Inferior parietal cortex (tissue), 1 donor: Measurements from ENCODE around the gene UBAP2L.
"Not testable (repeated sequence)": the region's sequence is repeated elsewhere in the genome, so short reads cannot be mapped to it uniquely, and the experiment has no call there.

Experiments
- DNase-seq: peaks from one replicate; pipeline ENCODE4 v3.0.0-alpha.2; 2016; ENCODE audit errors: extremely low spot score

Gene UBAP2L

GRCh38 chr1:154307670-154308270 is 87.0 kb downstream of the UBAP2L start:
- not testable (repeated sequence) for DNase-seq

GRCh38 chr1:154309136-154309535 is 88.4 kb downstream of the UBAP2L start:
- DNase-seq: not testable (repeated sequence)

GRCh38 chr1:154312229-154313065 is 91.7 kb downstream of the UBAP2L start:
- DNase-seq: not testable (repeated sequence)

- no peak for DNase-seq
Observed at GRCh38 chr1:154313066-154313356, 92.3 kb downstream of the UBAP2L start.

- not testable (repeated sequence) for DNase-seq
Observed at GRCh38 chr1:154314226-154314625, 93.5 kb downstream of the UBAP2L start.

- no peak for DNase-seq
Observed at GRCh38 chr1:154316704-154317103, 95.9 kb downstream of the UBAP2L start.

GRCh38 chr1:154318386-154318785 is 97.6 kb downstream of the UBAP2L start:
- DNase-seq: no peak
